KMS-11 (cell line): ENCODE measurements around the gene KATNA1.
A peak's percentile ranks its signal among the peaks of the same experiment; 100 is the strongest.

Experiments
- H2AFZ ChIP-seq: fragments of 200-600 bp; sonication (generic); 2 replicates; pipeline ENCODE4 v1.6.1; 2016; ENCODE audit warnings: antibody characterized with exemption, mixed run types, low read depth
- H3K27ac ChIP-seq: fragments of 200-600 bp; sonication (generic); 2 replicates; pipeline ENCODE4 v1.6.1; 2016; ENCODE audit warnings: mild to moderate bottlenecking, mixed run types
- H3K27me3 ChIP-seq: fragments of 200-600 bp; sonication (generic); 2 replicates; pipeline ENCODE4 v1.6.1; 2017; ENCODE audit warnings: mild to moderate bottlenecking, low read depth, mixed run types, moderate library complexity; ENCODE audit not compliant: insufficient read depth
- H3K36me3 ChIP-seq: fragments of 200-600 bp; sonication (generic); 2 replicates; pipeline ENCODE4 v1.6.1; 2017; ENCODE audit warnings: mild to moderate bottlenecking, mixed run types; ENCODE audit not compliant: insufficient read depth
- H3K4me1 ChIP-seq: fragments of 200-600 bp; sonication (generic); 2 replicates; pipeline ENCODE4 v1.6.1; 2016; ENCODE audit warnings: mild to moderate bottlenecking, low read depth, mixed run types; ENCODE audit not compliant: poor library complexity, severe bottlenecking
- H3K4me2 ChIP-seq: fragments of 200-600 bp; sonication (generic); 2 replicates; pipeline ENCODE4 v1.7.0; 2016; ENCODE audit warnings: mild to moderate bottlenecking, mixed run types
- H3K4me3 ChIP-seq: fragments of 200-600 bp; sonication (generic); IDR thresholded peaks from 2 replicates; pipeline ENCODE4 v1.6.1; 2017; ENCODE audit warnings: low read depth, low read length, mixed read lengths; ENCODE audit not compliant: insufficient read depth
- H3K79me2 ChIP-seq: fragments of 200-600 bp; sonication (generic); 2 replicates; pipeline ENCODE4 v1.6.1; 2016; ENCODE audit warnings: low read depth, mixed run types; ENCODE audit not compliant: insufficient read depth
- H3K9ac ChIP-seq: fragments of 200-600 bp; sonication (generic); 2 replicates; pipeline ENCODE4 v1.6.1; 2016; ENCODE audit warnings: mild to moderate bottlenecking, mixed run types
- H4K20me1 ChIP-seq: fragments of 200-600 bp; sonication (generic); 2 replicates; pipeline ENCODE4 v1.6.1; 2016; ENCODE audit warnings: mild to moderate bottlenecking, mixed run types; ENCODE audit not compliant: insufficient read depth
- TF ChIP-seq, protein P1 (sequence below): fragments of 200-600 bp; sonication (generic); conservative IDR thresholded peaks from 2 replicates; pipeline ENCODE4 v1.6.1; 2017; ENCODE audit warnings: low read depth, mild to moderate bottlenecking, antibody characterized with exemption, low read length, moderate library complexity, mixed read lengths

Gene KATNA1

DNA sequence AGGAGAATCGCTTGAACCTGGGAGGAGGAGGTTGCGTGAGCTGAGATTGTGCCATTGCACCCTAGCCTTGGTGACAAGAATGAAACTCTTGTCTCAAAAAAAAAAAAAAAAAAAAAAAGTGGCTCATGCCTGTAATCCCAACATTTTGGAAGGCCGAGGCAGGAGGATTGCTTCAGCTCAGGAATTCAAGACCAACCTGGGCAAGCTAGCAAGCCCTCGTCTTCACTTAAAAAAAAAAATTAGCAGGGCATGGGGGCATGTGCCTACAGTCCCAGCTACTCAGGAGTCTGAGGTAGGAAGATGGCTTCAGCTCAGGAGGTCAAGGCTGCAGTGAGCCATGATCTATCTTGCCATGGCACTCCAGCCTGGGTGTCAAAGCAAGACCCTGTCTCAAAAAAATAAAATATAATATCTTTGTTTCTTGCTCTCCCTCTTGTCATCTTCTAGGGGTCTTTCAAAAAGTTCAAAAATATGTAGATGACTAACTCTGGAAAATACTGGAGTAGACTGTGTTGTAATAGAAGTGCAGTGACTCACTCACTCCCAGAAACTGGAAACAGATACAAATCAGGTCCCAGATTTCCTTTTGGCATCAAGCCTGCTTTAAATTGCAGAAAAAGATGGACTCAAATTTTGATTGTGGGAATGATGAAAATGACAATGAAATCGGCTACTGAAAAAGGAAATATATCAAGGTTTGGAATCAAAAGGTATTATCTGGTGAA is 85.1 kb downstream of the KATNA1 start:
- TF ChIP-seq, protein P1, sequence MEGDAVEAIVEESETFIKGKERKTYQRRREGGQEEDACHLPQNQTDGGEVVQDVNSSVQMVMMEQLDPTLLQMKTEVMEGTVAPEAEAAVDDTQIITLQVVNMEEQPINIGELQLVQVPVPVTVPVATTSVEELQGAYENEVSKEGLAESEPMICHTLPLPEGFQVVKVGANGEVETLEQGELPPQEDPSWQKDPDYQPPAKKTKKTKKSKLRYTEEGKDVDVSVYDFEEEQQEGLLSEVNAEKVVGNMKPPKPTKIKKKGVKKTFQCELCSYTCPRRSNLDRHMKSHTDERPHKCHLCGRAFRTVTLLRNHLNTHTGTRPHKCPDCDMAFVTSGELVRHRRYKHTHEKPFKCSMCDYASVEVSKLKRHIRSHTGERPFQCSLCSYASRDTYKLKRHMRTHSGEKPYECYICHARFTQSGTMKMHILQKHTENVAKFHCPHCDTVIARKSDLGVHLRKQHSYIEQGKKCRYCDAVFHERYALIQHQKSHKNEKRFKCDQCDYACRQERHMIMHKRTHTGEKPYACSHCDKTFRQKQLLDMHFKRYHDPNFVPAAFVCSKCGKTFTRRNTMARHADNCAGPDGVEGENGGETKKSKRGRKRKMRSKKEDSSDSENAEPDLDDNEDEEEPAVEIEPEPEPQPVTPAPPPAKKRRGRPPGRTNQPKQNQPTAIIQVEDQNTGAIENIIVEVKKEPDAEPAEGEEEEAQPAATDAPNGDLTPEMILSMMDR, result no peak
- Histone ChIP-seq H3K79me2 (no peaks in the 10 kb centered on the region), H3K27me3 (peaks cover 35% of the 10 kb centered on the region; the same call in 1 of the 2 replicates), H3K9ac (no peak overlapping the region), H3K27ac (no peak overlapping the region), H3K4me2 (no peak overlapping the region), H2AFZ (no peak overlapping the region), H3K4me3 (no peak overlapping the region), H3K4me1 (peaks cover 24% of the 10 kb centered on the region), H4K20me1 (0 out of 2 replicates have a peak, but pooled peaks cover 3% of the 10 kb centered on the region), H3K36me3 (no peaks in the 10 kb centered on the region)

- TF ChIP-seq, protein P1, result peak; percentile 63; the same call in 1 of the 2 replicates
- Histone ChIP-seq H2AFZ (no peak overlapping the region), H4K20me1 (0 out of 2 replicates have a peak, but pooled peaks cover 3% of the 10 kb centered on the region), H3K4me1 (peaks cover 12% of the 10 kb centered on the region), H3K4me3 (no peak overlapping the region), H3K79me2 (no peaks in the 10 kb centered on the region), H3K4me2 (no peak overlapping the region), H3K9ac (no peak overlapping the region), H3K27ac (no peak overlapping the region), H3K27me3 (peaks cover 35% of the 10 kb centered on the region; the same call in 1 of the 2 replicates), H3K36me3 (no peaks in the 10 kb centered on the region)
These were observed 87.8 kb downstream of the KATNA1 start for GRCh38 chr6:149560736-149561135.

- no peaks in the 10 kb centered on the region for H3K36me3 ChIP-seq
These were observed 89.1 kb downstream of the KATNA1 start for GRCh38 chr6:149559389-149559788.

DNA sequence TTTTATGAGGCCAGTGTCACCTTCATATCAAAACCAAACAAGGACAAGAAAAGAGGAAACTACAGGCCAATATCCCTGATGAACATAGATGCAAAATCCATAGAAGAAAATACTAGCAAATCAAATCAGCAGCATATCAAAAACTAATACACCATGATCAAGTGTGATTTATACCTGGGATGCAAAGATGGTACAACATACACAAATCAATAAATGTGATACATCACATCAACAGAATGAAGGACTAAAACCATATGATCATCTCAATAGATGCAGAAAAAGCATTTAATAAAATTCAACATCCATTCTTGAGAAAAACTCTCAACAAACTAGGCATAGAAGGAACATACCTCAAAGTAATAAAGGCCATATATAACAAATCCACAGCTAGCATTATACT is 90.5 kb downstream of the KATNA1 start:
- H3K79me2 ChIP-seq, result no peaks in the 10 kb centered on the region
- TF ChIP-seq, protein P1, result no peak

More at GRCh38 chr6:149559389-149559788, 89.1 kb downstream of the KATNA1 start:
- Histone ChIP-seq H4K20me1 (0 out of 2 replicates have a peak, but pooled peaks cover 3% of the 10 kb centered on the region), H3K4me3 (no peak overlapping the region), H3K4me1 (peaks cover 5% of the 10 kb centered on the region), H2AFZ (no peak overlapping the region), H3K27me3 (peaks cover 30% of the 10 kb centered on the region; the same call in 1 of the 2 replicates), H3K27ac (no peak overlapping the region), H3K79me2 (no peaks in the 10 kb centered on the region), H3K9ac (no peak overlapping the region), H3K4me2 (no peak overlapping the region)
- TF ChIP-seq, protein P1, result no peak

More for the DNA sequence above, 90.5 kb downstream of the KATNA1 start:
- Histone ChIP-seq H4K20me1 (0 out of 2 replicates have a peak, but pooled peaks cover 3% of the 10 kb centered on the region), H3K9ac (no peak overlapping the region), H2AFZ (no peak overlapping the region), H3K4me1 (no peaks in the 10 kb centered on the region), H3K4me3 (no peak overlapping the region), H3K27me3 (peaks cover 19% of the 10 kb centered on the region; the same call in 1 of the 2 replicates), H3K36me3 (no peaks in the 10 kb centered on the region), H3K27ac (no peak overlapping the region), H3K4me2 (no peak overlapping the region)
